Parathyroid adenoma (tissue), 2 donors: Measurements from ENCODE around the gene FANCC.

ENCODE experiments used
- H2AFZ ChIP-seq: fragments of 300-600 bp; sonication (generic); one replicate; pipeline ENCODE4 v1.7.0; 2017; ENCODE audit warnings: antibody characterized with exemption, mild to moderate bottlenecking
- H3K27ac ChIP-seq: fragments of 300-600 bp; sonication (generic); one replicate; pipeline ENCODE4 v1.7.0; 2017
- H3K27me3 ChIP-seq: fragments of 300-600 bp; sonication (generic); one replicate; pipeline ENCODE4 v1.7.0; 2017; ENCODE audit warnings: low read length; ENCODE audit not compliant: control insufficient read depth, insufficient read depth
- H3K36me3 ChIP-seq: fragments of 300-600 bp; sonication (generic); one replicate; pipeline ENCODE4 v1.7.0; 2017; ENCODE audit warnings: low read length; ENCODE audit not compliant: control insufficient read depth, insufficient read depth
- H3K4me1 ChIP-seq: fragments of 300-600 bp; sonication (generic); one replicate; pipeline ENCODE4 v1.7.0; 2017; ENCODE audit warnings: control low read depth
- H3K4me2 ChIP-seq: fragments of 300-600 bp; sonication (generic); one replicate; pipeline ENCODE4 v1.7.0; 2017; ENCODE audit warnings: low read length
- H3K4me3 ChIP-seq: fragments of 300-600 bp; sonication (generic); one replicate; pipeline ENCODE4 v1.7.0; 2017; ENCODE audit warnings: low read depth, low read length
- H3K79me2 ChIP-seq: fragments of 300-600 bp; sonication (generic); one replicate; pipeline ENCODE4 v1.7.0; 2017; ENCODE audit warnings: control low read depth
- H3K9ac ChIP-seq: fragments of 300-600 bp; sonication (generic); one replicate; pipeline ENCODE4 v1.7.0; 2017; ENCODE audit warnings: mild to moderate bottlenecking
- H3K9me3 ChIP-seq: fragments of 300-600 bp; sonication (generic); one replicate; pipeline ENCODE4 v1.7.0; 2017; ENCODE audit warnings: low read length; ENCODE audit not compliant: control insufficient read depth
- TF ChIP-seq, protein P1 (sequence below): fragments of 300-600 bp; sonication (generic); IDR thresholded peaks from one replicate; pipeline ENCODE4 v1.7.0; 2017; ENCODE audit warnings: antibody characterized with exemption, mild to moderate bottlenecking
- donor health status: primary hyperparathyroidism.

Gene FANCC

DNA sequence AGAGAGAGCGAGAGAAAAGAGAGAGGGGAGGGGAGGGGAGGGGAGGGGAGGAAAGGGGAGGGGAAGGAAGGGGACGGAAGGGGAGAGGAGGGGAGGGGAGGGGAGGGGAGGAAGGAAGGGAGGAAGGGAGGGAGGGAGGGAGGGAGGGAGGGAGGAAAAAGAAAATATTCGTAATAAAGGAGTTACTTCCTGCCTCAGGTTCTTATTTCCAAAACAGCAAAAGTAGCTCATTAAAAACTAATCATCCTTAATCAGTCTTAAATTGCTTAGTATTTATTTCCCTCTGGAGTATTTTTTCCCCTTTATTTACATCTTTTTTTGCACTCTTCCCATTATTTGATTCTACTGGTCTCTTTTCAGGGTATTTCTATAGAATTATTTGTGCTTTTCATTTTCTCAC lies 162.3 kb downstream of the FANCC start:
- no peaks in the 10 kb centered on the region for H3K4me1 ChIP-seq
- no peaks in the 10 kb centered on the region for H3K79me2 ChIP-seq
- H3K4me3 ChIP-seq, result no peak overlapping the region
- no peak overlapping the region for H3K9ac ChIP-seq
- no peak overlapping the region for H3K27ac ChIP-seq
- TF ChIP-seq, protein P1, sequence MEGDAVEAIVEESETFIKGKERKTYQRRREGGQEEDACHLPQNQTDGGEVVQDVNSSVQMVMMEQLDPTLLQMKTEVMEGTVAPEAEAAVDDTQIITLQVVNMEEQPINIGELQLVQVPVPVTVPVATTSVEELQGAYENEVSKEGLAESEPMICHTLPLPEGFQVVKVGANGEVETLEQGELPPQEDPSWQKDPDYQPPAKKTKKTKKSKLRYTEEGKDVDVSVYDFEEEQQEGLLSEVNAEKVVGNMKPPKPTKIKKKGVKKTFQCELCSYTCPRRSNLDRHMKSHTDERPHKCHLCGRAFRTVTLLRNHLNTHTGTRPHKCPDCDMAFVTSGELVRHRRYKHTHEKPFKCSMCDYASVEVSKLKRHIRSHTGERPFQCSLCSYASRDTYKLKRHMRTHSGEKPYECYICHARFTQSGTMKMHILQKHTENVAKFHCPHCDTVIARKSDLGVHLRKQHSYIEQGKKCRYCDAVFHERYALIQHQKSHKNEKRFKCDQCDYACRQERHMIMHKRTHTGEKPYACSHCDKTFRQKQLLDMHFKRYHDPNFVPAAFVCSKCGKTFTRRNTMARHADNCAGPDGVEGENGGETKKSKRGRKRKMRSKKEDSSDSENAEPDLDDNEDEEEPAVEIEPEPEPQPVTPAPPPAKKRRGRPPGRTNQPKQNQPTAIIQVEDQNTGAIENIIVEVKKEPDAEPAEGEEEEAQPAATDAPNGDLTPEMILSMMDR, result no peak
- H3K9me3 ChIP-seq, result no peaks in the 10 kb centered on the region
- no peak overlapping the region for H2AFZ ChIP-seq
- no peaks in the 10 kb centered on the region for H3K27me3 ChIP-seq
- no peaks in the 10 kb centered on the region for H3K36me3 ChIP-seq
- H3K4me2 ChIP-seq, result no peak overlapping the region

DNA sequence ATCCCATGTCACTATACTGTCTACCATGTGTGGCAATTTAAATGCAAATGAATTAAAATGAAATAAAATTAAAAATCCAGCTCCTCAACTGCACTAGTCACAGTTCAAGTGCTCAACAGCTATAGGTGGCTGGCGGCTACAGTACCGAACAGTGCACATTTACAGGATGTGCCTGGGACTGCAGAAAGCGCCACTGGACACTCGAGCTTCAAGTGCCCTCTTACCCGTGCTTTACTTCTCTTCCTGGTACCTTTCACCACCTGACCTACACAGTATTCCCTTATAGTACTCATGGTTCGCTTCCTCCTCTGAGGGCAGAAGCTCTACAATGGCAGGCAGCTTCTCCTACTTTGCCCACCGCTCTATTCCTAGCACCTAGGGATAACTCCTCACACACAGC lies 166.6 kb downstream of the FANCC start:
- Histone ChIP-seq H3K27me3 (no peaks in the 10 kb centered on the region), H3K9ac (no peak overlapping the region), H3K4me2 (no peak overlapping the region), H2AFZ (no peak overlapping the region), H3K9me3 (no peaks in the 10 kb centered on the region), H3K27ac (no peak overlapping the region), H3K36me3 (no peaks in the 10 kb centered on the region), H3K4me1 (no peaks in the 10 kb centered on the region), H3K4me3 (no peak overlapping the region), H3K79me2 (no peaks in the 10 kb centered on the region)
- TF ChIP-seq, protein P1, result no peak

DNA sequence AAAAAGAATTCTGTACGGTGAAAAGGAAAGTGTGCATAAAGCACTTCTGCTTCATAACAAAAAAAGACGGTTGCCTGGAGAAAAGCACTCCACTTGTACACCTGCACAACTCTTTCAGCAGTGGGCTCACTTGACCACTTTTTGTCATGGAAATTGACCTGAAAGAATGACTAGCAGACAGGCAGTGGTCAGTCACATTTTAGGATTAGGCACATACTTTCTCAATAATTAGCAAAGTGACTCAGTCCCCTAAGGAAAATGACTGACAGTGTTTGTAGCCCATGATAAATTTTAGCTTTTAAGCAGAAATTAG lies 169.3 kb downstream of the FANCC start:
- no peak overlapping the region for H2AFZ ChIP-seq
- TF ChIP-seq, protein P1, result no peak
- no peak overlapping the region for H3K9ac ChIP-seq
- H3K27ac ChIP-seq, result no peak overlapping the region
- H3K4me3 ChIP-seq, result no peak overlapping the region
- H3K27me3 ChIP-seq, result no peaks in the 10 kb centered on the region
- H3K4me1 ChIP-seq, result no peaks in the 10 kb centered on the region
- no peak overlapping the region for H3K4me2 ChIP-seq
- H3K79me2 ChIP-seq, result no peaks in the 10 kb centered on the region
- H3K9me3 ChIP-seq, result no peaks in the 10 kb centered on the region
- no peaks in the 10 kb centered on the region for H3K36me3 ChIP-seq

DNA sequence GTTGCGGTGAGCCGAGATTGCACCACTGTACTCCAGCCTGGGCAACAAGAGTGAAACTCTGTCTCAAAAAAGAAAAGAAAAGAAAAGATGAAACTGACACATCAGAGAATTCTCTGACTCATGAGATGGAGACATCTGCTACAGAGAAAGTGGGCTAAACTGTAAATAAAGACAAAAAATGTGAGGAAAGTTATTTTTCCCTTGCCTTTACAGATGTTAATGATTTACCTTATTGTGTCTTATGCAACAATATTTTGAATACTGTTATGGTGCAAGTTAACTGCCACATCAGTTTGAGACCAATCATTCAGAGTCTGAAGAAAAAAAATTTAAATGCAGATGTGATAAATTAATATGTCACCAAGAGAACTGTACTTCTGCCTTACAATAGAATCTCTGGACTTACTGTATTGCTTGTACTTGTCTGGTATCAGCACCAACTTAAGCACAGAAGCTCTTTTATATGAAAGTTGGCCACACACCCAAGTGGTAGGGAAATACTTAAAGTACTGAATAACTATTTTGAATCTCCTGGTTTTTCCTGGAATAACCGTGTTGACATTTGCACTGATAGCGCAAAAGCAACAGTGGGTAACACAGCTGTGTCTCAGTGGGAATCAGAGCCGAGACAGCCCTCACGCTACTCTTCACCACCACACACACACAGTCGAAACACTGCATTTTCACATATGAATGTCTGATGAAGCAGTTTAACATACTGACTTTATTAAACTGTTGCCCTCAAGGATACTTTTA lies 169.9 kb downstream of the FANCC start:
- TF ChIP-seq, protein P1, result no peak
- no peak overlapping the region for H3K27ac ChIP-seq
- H3K79me2 ChIP-seq, result no peaks in the 10 kb centered on the region
- no peaks in the 10 kb centered on the region for H3K27me3 ChIP-seq
- H3K9ac ChIP-seq, result no peak overlapping the region
- H3K9me3 ChIP-seq, result no peaks in the 10 kb centered on the region
- H3K4me3 ChIP-seq, result no peak overlapping the region
- no peaks in the 10 kb centered on the region for H3K4me1 ChIP-seq
- no peaks in the 10 kb centered on the region for H3K36me3 ChIP-seq
- no peak overlapping the region for H2AFZ ChIP-seq
- H3K4me2 ChIP-seq, result no peak overlapping the region
